GM21717 (cell line): ENCODE data around the gene SMTNL2.
"Not testable (repeated sequence)": the region's sequence is repeated elsewhere in the genome, so short reads cannot be mapped to it uniquely, and the experiment has no call there.

ENCODE experiments used
- ATAC-seq: cut with Tn5 transposase; IDR thresholded peaks from one replicate; pipeline ENCODE4 v1.9.1; 2021; ENCODE audit warnings: mild to moderate bottlenecking, moderate library complexity; ENCODE audit not compliant: unreplicated experiment

SMTNL2 gene

GRCh38 chr17:4559966-4560365 is 24.4 kb upstream of the SMTNL2 start:
- no peak for ATAC-seq

- ATAC-seq: no peak
Observed at GRCh38 chr17:4560421-4560820, 23.9 kb upstream of the SMTNL2 start, which contains the start of gene GGT6. Gene GGT6 (minus strand): TSS chr17:4560577. CDS start chr17:4560521, 56 bp downstream.

GRCh38 chr17:4560837-4561256 is 23.5 kb upstream of the SMTNL2 start:
- no peak for ATAC-seq

GRCh38 chr17:4562015-4562969 is 22.0 kb upstream of the SMTNL2 start:
- ATAC-seq: no peak

GRCh38 chr17:4565209-4566141 is 18.9 kb upstream of the SMTNL2 start:
- no peak for ATAC-seq

- ATAC-seq: no peak
Observed at GRCh38 chr17:4566785-4567184, 17.5 kb upstream of the SMTNL2 start.

GRCh38 chr17:4569591-4569990 is 14.7 kb upstream of the SMTNL2 start:
- ATAC-seq: no peak

- no peak for ATAC-seq
Observed at GRCh38 chr17:4572131-4572530, 12.2 kb upstream of the SMTNL2 start.

GRCh38 chr17:4573115-4573514 is 11.2 kb upstream of the SMTNL2 start:
- ATAC-seq: no peak

- ATAC-seq: no peak
Observed at GRCh38 chr17:4573669-4574068, 10.7 kb upstream of the SMTNL2 start.

GRCh38 chr17:4574448-4575045 is 9.8 kb upstream of the SMTNL2 start:
- ATAC-seq: no peak

- ATAC-seq: no peak
Observed at GRCh38 chr17:4576161-4576558, 8.2 kb upstream of the SMTNL2 start.

GRCh38 chr17:4576729-4577322 is 7.5 kb upstream of the SMTNL2 start:
- no peak for ATAC-seq

- no peak for ATAC-seq
Observed at GRCh38 chr17:4577386-4577993, 6.8 kb upstream of the SMTNL2 start.

- not testable (repeated sequence) for ATAC-seq
Observed at GRCh38 chr17:4578349-4578748, 6.0 kb upstream of the SMTNL2 start.

GRCh38 chr17:4579678-4580077 is 4.7 kb upstream of the SMTNL2 start:
- no peak for ATAC-seq

- no peak for ATAC-seq
Observed at GRCh38 chr17:4580291-4580690, 4.0 kb upstream of the SMTNL2 start.

- no peak for ATAC-seq
Observed at GRCh38 chr17:4582101-4582501, 2.2 kb upstream of the SMTNL2 start.

GRCh38 chr17:4582691-4583090 is 1.6 kb upstream of the SMTNL2 start:
- ATAC-seq: no peak

- ATAC-seq: no peak
Observed at GRCh38 chr17:4583206-4583605, 1.1 kb upstream of the SMTNL2 start.
